Upper lobe of left lung (tissue), 4 donors: ENCODE results near the gene BET1L.

Experiments used
- EP300 ChIP-seq, 4 donors: sonication (generic); formaldehyde crosslinking; IDR thresholded peaks; one replicate each; pipeline ENCODE4 v1.5.1; 2017; ENCODE audit warnings: antibody characterized with exemption in 4 of 4, control low read depth in 2 of 4
- POLR2A ChIP-seq, 4 donors: fragments of 450-650 bp; IDR thresholded peaks; one replicate each; pipeline ENCODE4 v1.5.1; 2016 to 2017; ENCODE audit warnings: antibody characterized with exemption in 4 of 4, mild to moderate bottlenecking in 2 of 4
- POLR2AphosphoS5 ChIP-seq, 2 donors: sonication (generic); formaldehyde crosslinking; IDR thresholded peaks; one replicate each; pipeline ENCODE4 v1.5.1; 2017; ENCODE audit warnings: antibody characterized with exemption in 2 of 2
- TF ChIP-seq, protein P1 (sequence below), 6 experiments: fragments of 450-650 bp in 4 of 6; fragments of 200-600 bp in 2 of 6; sonication (generic) in 2 of 6; IDR thresholded peaks; one replicate each; pipeline ENCODE4 v1.5.1; 2016 to 2019; ENCODE audit warnings: antibody characterized with exemption in 6 of 6

DNA sequence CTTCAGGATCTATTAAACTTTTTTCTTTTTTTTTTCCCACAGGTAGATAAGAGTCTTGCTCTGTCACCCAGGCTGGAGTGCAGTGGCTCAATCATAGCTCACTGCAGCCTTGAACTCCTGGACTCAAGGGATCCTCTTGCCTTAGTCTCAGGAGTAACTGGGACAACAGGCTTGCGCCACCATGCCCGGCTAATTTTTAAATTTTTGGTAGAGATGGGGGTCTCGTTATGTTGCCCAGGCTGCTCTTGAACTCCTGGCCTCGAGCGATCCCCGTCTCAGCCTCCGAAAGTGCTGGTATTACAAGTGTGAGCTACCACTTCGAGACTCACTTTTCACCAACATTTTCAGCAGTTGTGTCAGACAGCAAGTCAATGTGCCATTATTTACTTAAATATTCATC, 28.0 kb upstream of the BET1L start:
- no peak for TF ChIP-seq EP300 (IDR thresholded peaks at IDR 0.05)
- TF ChIP-seq, protein P1, sequence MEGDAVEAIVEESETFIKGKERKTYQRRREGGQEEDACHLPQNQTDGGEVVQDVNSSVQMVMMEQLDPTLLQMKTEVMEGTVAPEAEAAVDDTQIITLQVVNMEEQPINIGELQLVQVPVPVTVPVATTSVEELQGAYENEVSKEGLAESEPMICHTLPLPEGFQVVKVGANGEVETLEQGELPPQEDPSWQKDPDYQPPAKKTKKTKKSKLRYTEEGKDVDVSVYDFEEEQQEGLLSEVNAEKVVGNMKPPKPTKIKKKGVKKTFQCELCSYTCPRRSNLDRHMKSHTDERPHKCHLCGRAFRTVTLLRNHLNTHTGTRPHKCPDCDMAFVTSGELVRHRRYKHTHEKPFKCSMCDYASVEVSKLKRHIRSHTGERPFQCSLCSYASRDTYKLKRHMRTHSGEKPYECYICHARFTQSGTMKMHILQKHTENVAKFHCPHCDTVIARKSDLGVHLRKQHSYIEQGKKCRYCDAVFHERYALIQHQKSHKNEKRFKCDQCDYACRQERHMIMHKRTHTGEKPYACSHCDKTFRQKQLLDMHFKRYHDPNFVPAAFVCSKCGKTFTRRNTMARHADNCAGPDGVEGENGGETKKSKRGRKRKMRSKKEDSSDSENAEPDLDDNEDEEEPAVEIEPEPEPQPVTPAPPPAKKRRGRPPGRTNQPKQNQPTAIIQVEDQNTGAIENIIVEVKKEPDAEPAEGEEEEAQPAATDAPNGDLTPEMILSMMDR (IDR thresholded peaks at IDR 0.05): no peak
- no peak for TF ChIP-seq POLR2AphosphoS5 (IDR thresholded peaks at IDR 0.05)
- TF ChIP-seq POLR2A (IDR thresholded peaks at IDR 0.05): no peak
